Stimulated activated memory B cell treated with anti-CD40 and anti-IgM and Interleukin-4, amounts not matched to agents 10 μg/mL and 1 μg/mL and 100 μg/mL, for 72 hours (primary cell): Measurements from ENCODE around the gene DLG5.
"Not testable (repeated sequence)": the region's sequence is repeated elsewhere in the genome, so short reads cannot be mapped to it uniquely, and the experiment has no call there.

Experiments
- ATAC-seq: fragments of 150-1000 bp; cut with Tn5 transposase; 2 replicates; pipeline ENCODE4 v1.10.0; 2021
- H3K27ac Mint-ChIP-seq: one replicate; pipeline ENCODE4 v1.8.0; 2022; ENCODE audit warnings: mild to moderate bottlenecking, mixed read lengths
- H3K27me3 Mint-ChIP-seq: one replicate; pipeline ENCODE4 v1.8.0; 2022; ENCODE audit warnings: mixed read lengths
- H3K36me3 Mint-ChIP-seq: one replicate; pipeline ENCODE4 v1.8.0; 2022; ENCODE audit warnings: mixed read lengths
- H3K4me1 Mint-ChIP-seq: one replicate; pipeline ENCODE4 v1.8.0; 2022; ENCODE audit warnings: mixed read lengths
- H3K4me3 Mint-ChIP-seq: one replicate; pipeline ENCODE4 v1.8.0; 2022; ENCODE audit warnings: mild to moderate bottlenecking, moderate library complexity, mixed read lengths
- H3K9me3 Mint-ChIP-seq: one replicate; pipeline ENCODE4 v1.8.0; 2022; ENCODE audit warnings: mixed read lengths

Gene DLG5

GRCh38 chr10:77770081-77770867 lies 156.3 kb downstream of the DLG5 start:
- Mint-ChIP-seq H3K27me3 (peaks cover 13% of the 10 kb centered on the region), H3K4me1 (peaks cover 7% of the 10 kb centered on the region), H3K36me3 (no peaks in the 10 kb centered on the region), H3K27ac (no peak overlapping the region), H3K9me3 (no peaks in the 10 kb centered on the region), H3K4me3 (no peak overlapping the region)
- no peak for ATAC-seq

GRCh38 chr10:77768039-77768438 lies 158.5 kb downstream of the DLG5 start:
- Mint-ChIP-seq H3K4me1 (peaks cover 7% of the 10 kb centered on the region), H3K9me3 (no peaks in the 10 kb centered on the region), H3K4me3 (no peak overlapping the region), H3K27ac (no peak overlapping the region), H3K27me3 (peaks cover 12% of the 10 kb centered on the region), H3K36me3 (no peaks in the 10 kb centered on the region)
- ATAC-seq, result no peak

GRCh38 chr10:77763453-77764430 lies 162.8 kb downstream of the DLG5 start:
- H3K4me1 Mint-ChIP-seq, result no peaks in the 10 kb centered on the region
- no peak overlapping the region for H3K4me3 Mint-ChIP-seq
- H3K27me3 Mint-ChIP-seq, result no peaks in the 10 kb centered on the region
- ATAC-seq, result no peak
- H3K9me3 Mint-ChIP-seq, result no peaks in the 10 kb centered on the region
- H3K36me3 Mint-ChIP-seq, result no peaks in the 10 kb centered on the region
- no peak overlapping the region for H3K27ac Mint-ChIP-seq

GRCh38 chr10:77758406-77758805 lies 168.1 kb downstream of the DLG5 start:
- H3K27me3 Mint-ChIP-seq, result peaks cover 24% of the 10 kb centered on the region
- ATAC-seq, H3K4me3 Mint-ChIP-seq, H3K4me1 Mint-ChIP-seq, H3K36me3 Mint-ChIP-seq, H3K9me3 Mint-ChIP-seq, H3K27ac Mint-ChIP-seq: not testable (repeated sequence)

- H3K4me3 Mint-ChIP-seq, result no peak overlapping the region
- no peak overlapping the region for H3K27ac Mint-ChIP-seq
- no peak for ATAC-seq
- H3K27me3 Mint-ChIP-seq, result peaks cover 34% of the 10 kb centered on the region
- H3K36me3 Mint-ChIP-seq, result no peaks in the 10 kb centered on the region
- no peaks in the 10 kb centered on the region for H3K9me3 Mint-ChIP-seq
- no peaks in the 10 kb centered on the region for H3K4me1 Mint-ChIP-seq
These were observed 170.0 kb downstream of the DLG5 start for GRCh38 chr10:77756319-77757232.

- no peaks in the 10 kb centered on the region for H3K4me1 Mint-ChIP-seq
- no peak overlapping the region for H3K27ac Mint-ChIP-seq
- H3K4me3 Mint-ChIP-seq, result no peak overlapping the region
- peaks cover 73% of the 10 kb centered on the region for H3K27me3 Mint-ChIP-seq
- H3K36me3 Mint-ChIP-seq, result peaks cover 11% of the 10 kb centered on the region
- no peak for ATAC-seq
- H3K9me3 Mint-ChIP-seq, result peaks cover 13% of the 10 kb centered on the region
These were observed 180.4 kb downstream of the DLG5 start for GRCh38 chr10:77746047-77746707.

GRCh38 chr10:77744245-77744644 lies 182.3 kb downstream of the DLG5 start:
- Mint-ChIP-seq H3K36me3 (peaks cover 9% of the 10 kb centered on the region), H3K27ac (no peak overlapping the region), H3K27me3 (peaks cover 64% of the 10 kb centered on the region), H3K9me3 (peaks cover 19% of the 10 kb centered on the region), H3K4me1 (no peaks in the 10 kb centered on the region), H3K4me3 (no peak overlapping the region)
- ATAC-seq, result no peak

GRCh38 chr10:77742172-77742571 lies 184.4 kb downstream of the DLG5 start:
- Mint-ChIP-seq H3K27ac (no peak overlapping the region), H3K36me3 (peaks cover 3% of the 10 kb centered on the region), H3K9me3 (peaks cover 20% of the 10 kb centered on the region), H3K4me3 (no peak overlapping the region), H3K27me3 (peaks cover 65% of the 10 kb centered on the region), H3K4me1 (no peaks in the 10 kb centered on the region)
- no peak for ATAC-seq

- Mint-ChIP-seq H3K4me1 (no peaks in the 10 kb centered on the region), H3K27ac (no peak overlapping the region), H3K4me3 (no peak overlapping the region), H3K9me3 (peaks cover 24% of the 10 kb centered on the region), H3K27me3 (peaks cover 65% of the 10 kb centered on the region), H3K36me3 (peaks cover 5% of the 10 kb centered on the region)
- ATAC-seq, result no peak
These were observed 184.8 kb downstream of the DLG5 start for GRCh38 chr10:77741746-77742145.
